ENCODE measurements around the gene CTNNA1. TPM values are rescaled to one million over a fixed set of nuclear protein-coding genes. Genes with fewer than 3 reads are reported as not detected.

The CTNNA1 gene
- polyA plus RNA-seq, 3 donors = 56.6 to 84.5 (median 66.2) TPM

DNA sequence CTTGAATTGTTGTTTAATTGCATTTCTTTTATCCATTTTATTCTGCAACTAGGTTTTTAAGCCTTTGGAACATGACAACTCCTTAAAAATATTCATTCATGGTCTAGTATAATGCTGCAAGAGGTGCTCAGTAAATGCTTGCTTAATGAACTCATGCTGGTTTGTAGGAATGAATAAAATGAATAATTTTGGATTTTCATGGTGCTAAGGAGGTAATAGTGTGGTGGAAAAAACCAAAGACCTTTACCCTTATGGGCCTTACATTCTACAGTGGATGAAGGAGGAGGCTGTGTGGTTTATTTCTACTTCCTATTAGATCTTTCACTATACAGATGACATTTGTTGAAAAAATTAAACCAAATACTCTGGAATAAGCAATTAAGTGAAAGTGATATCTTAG is 78.5 kb downstream of the CTNNA1 start:
- no peaks in the 10 kb centered on the region for H3K79me2 ChIP-seq (ENCODE audit: insufficient read depth, low read length)

GRCh38 chr5:138832218-138832617 is 79.0 kb downstream of the CTNNA1 start:
- H3K36me3 Mint-ChIP-seq = peaks cover 44 to 45% of the 10 kb centered on the region in 2 donors
- intact Hi-C loops (cut with micrococcal nuclease) = no loop called here
- H3K79me2 ChIP-seq (ENCODE audit: insufficient read depth, low read length) = no peaks in the 10 kb centered on the region
- H3K36me3 ChIP-seq (replicated peaks in 1 of 2; ENCODE audit: control insufficient read depth in 1 of 2, insufficient read depth in 2 of 2, low read length in 2 of 2) = peaks cover 22 to 48% of the 10 kb centered on the region in 2 donors
- H3K4me1 ChIP-seq (ENCODE audit: control insufficient read depth in 1 of 2, insufficient read depth in 2 of 2, low read length in 2 of 2) = no peaks in the 10 kb centered on the region
- DNase-seq = no peak
- no peaks in the 10 kb centered on the region for H3K4me1 Mint-ChIP-seq
- H3K4me3 Mint-ChIP-seq = no peak overlapping the region
- no peaks in the 10 kb centered on the region for H3K27me3 ChIP-seq (ENCODE audit: control insufficient read depth in 2 of 2, insufficient read depth in 2 of 2, low read length in 2 of 2)
- no peak overlapping the region for H3K9ac ChIP-seq (ENCODE audit: insufficient read depth, low read length, poor library complexity, severe bottlenecking)
- H3K27ac ChIP-seq (ENCODE audit: low read depth in 1 of 2, low read length in 2 of 2) = no peak overlapping the region
- peaks cover 66% of the 10 kb centered on the region for H4K20me1 ChIP-seq (ENCODE audit: insufficient read depth, low read length)
- H3K9me3 ChIP-seq (replicated peaks in 1 of 2; ENCODE audit: control insufficient read depth in 1 of 2, insufficient read depth in 1 of 2, low read length in 2 of 2) = no peaks in the 10 kb centered on the region
- no peak overlapping the region for H3K4me3 ChIP-seq (replicated peaks in 1 of 3; ENCODE audit: low read depth in 2 of 3, low read length in 3 of 3)
- H3K27ac Mint-ChIP-seq = no peak overlapping the region
- H3K27me3 Mint-ChIP-seq (ENCODE audit: low read depth in 3 of 3) = peaks cover 0 to 5% (median 0%) of the 10 kb centered on the region in 3 donors
- peaks cover 0 to 2% (median 0%) of the 10 kb centered on the region in 7 donors for H3K9me3 Mint-ChIP-seq
- 17% methylated on average over 1 of the region's 2 CpGs for WGBS (ENCODE audit: insufficient coverage)
- H2AFZ ChIP-seq (ENCODE audit: insufficient read depth, low read depth, low read length, poor library complexity, severe bottlenecking) = no peak overlapping the region
- no peak overlapping the region for H3K4me2 ChIP-seq (replicated peaks; ENCODE audit: extremely low read depth, low read length, poor library complexity, severe bottlenecking)
- no peak for TF ChIP-seq CTCF (IDR thresholded peaks at IDR 0.05)

More for the DNA sequence above, 78.5 kb downstream of the CTNNA1 start:
- Mint-ChIP-seq H3K27me3 (ENCODE audit: low read depth in 3 of 3) (peaks cover 0 to 5% (median 0%) of the 10 kb centered on the region in 3 donors), H3K9me3 (peaks cover 0 to 2% (median 0%) of the 10 kb centered on the region in 7 donors), H3K4me1 (no peaks in the 10 kb centered on the region), H3K36me3 (peaks cover 45 to 50% of the 10 kb centered on the region in 2 donors), H3K4me3 (no peak overlapping the region), H3K27ac (no peak overlapping the region)
- Histone ChIP-seq H3K9ac (ENCODE audit: insufficient read depth, low read length, poor library complexity, severe bottlenecking) (no peak overlapping the region), H3K9me3 (replicated peaks in 1 of 2; ENCODE audit: control insufficient read depth in 1 of 2, insufficient read depth in 1 of 2, low read length in 2 of 2) (no peaks in the 10 kb centered on the region), H3K36me3 (replicated peaks in 1 of 2; ENCODE audit: control insufficient read depth in 1 of 2, insufficient read depth in 2 of 2, low read length in 2 of 2) (peaks cover 27 to 53% of the 10 kb centered on the region in 2 donors), H3K4me1 (ENCODE audit: control insufficient read depth in 1 of 2, insufficient read depth in 2 of 2, low read length in 2 of 2) (no peaks in the 10 kb centered on the region), H4K20me1 (ENCODE audit: insufficient read depth, low read length) (peaks cover 61% of the 10 kb centered on the region), H3K4me2 (replicated peaks; ENCODE audit: extremely low read depth, low read length, poor library complexity, severe bottlenecking) (no peak overlapping the region), H2AFZ (ENCODE audit: insufficient read depth, low read depth, low read length, poor library complexity, severe bottlenecking) (no peak overlapping the region), H3K4me3 (replicated peaks in 1 of 3; ENCODE audit: low read depth in 2 of 3, low read length in 3 of 3) (no peak overlapping the region), H3K27ac (ENCODE audit: low read depth in 1 of 2, low read length in 2 of 2) (no peak overlapping the region), H3K27me3 (ENCODE audit: control insufficient read depth in 2 of 2, insufficient read depth in 2 of 2, low read length in 2 of 2) (no peaks in the 10 kb centered on the region)
- TF ChIP-seq CTCF (IDR thresholded peaks at IDR 0.05) = no peak
- intact Hi-C loops (cut with micrococcal nuclease) = no loop called here
- no peak for DNase-seq

Measured in CD14-positive monocyte (primary cell).